ENCODE measurements around the gene SNUPN. TPM values are rescaled to one million over a fixed set of nuclear protein-coding genes. Genes with fewer than 3 reads are reported as not detected.
A peak's percentile ranks its signal among the peaks of the same experiment; 100 is the strongest.

SNUPN gene
- total and polyA plus RNA-seq, 2 of the 4 experiments (the other 2 are of a cell fraction): 23.8 to 24.1 TPM

DNA sequence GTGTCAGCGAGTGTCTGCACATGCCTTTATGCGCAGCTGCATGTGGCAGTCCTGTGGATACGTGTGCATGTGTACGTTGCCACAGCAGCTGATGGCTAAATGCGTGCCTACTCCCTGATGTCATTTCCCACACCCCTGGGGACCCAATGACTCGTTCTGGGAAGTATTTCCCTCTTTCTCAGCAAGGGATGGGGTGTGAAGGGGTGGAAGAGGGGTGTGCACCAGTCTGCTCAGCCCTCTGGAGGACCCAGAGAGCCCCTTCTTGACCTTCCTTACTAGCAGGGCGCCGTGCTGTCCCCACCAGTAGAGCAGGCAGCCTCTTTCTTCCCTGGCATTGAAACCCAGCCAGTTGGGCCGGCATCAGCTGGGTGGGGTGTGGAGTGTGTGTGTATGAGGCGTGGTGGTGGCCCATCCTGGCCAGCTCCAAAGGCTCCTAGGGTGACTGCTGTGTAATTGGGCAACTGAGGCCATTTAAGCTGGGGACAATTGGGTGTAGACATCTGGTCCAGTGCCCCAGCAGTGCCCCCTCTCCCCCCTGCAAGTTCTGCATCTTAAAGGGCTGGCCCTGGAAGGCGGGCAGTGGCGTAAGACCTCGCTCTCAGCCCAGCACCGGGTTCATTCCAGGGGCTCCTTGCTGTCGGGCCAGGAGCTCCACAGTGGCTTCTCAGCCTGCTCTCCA, 41.4 kb upstream of the SNUPN start:
- Histone ChIP-seq H2AFZ (replicated peaks; ENCODE audit: low read length, poor library complexity) (peak overlapping the region; percentile 80), H3K4me3 (ENCODE audit: insufficient read depth, low read depth, low read length) (no peak overlapping the region), H3K27ac (ENCODE audit: insufficient read depth, low read length) (peak overlapping the region; percentile 87), H4K8ac (ENCODE audit: low read depth in 2 of 2, low read length in 2 of 2) (peak overlapping the region; percentile 55 to 91), H2AK9ac (replicated peaks; ENCODE audit: low read depth, low read length, poor library complexity) (peak overlapping the region; percentile 98), H2AK5ac (ENCODE audit: low read depth, low read length) (peak overlapping the region; percentile 100), H3K27me3 (ENCODE audit: control insufficient read depth, insufficient read depth, low read length) (no peaks in the 10 kb centered on the region), H3K23ac (ENCODE audit: low read depth, low read length) (peak overlapping the region; percentile 97), H4K5ac (ENCODE audit: low read depth, low read length) (peak overlapping the region; percentile 57), H3K4me1 (ENCODE audit: control insufficient read depth, insufficient read depth, low read length) (peaks cover 34% of the 10 kb centered on the region), H3K79me1 (ENCODE audit: low read depth in 1 of 2, low read length in 2 of 2) (peaks cover 21 to 88% of the 10 kb centered on the region in 2 experiments; a peak in 3 of 4 replicates), H3K36me3 (ENCODE audit: control insufficient read depth, insufficient read depth, low read length) (peaks cover 3% of the 10 kb centered on the region; the same call in 1 of the 2 replicates), H3K4me2 (ENCODE audit: low read depth, low read length) (no peak overlapping the region; the same call in 1 of the 2 replicates), H2BK120ac (ENCODE audit: low read depth, low read length) (peak overlapping the region; percentile 96), H3K4ac (ENCODE audit: low read depth, low read length) (peak overlapping the region; percentile 97), H2BK5ac (ENCODE audit: low read depth, low read length, poor library complexity, severe bottlenecking) (peak overlapping the region; percentile 97), H4K91ac (ENCODE audit: insufficient read depth, low read depth, low read length) (peak overlapping the region; percentile 97), H3K9me1 (ENCODE audit: insufficient read depth, low read length) (peaks cover 43% of the 10 kb centered on the region), H3K9me3 (ENCODE audit: control insufficient read depth, insufficient read depth, low read length) (no peaks in the 10 kb centered on the region), H2BK20ac (ENCODE audit: low read depth, low read length) (peak overlapping the region; percentile 94), H3K9ac (ENCODE audit: low read depth, low read length) (peak overlapping the region; percentile 6; the same call in 1 of the 2 replicates), H3K14ac (replicated peaks; ENCODE audit: low read depth, low read length) (peak overlapping the region; percentile 97), H3K18ac (ENCODE audit: low read depth, low read length) (peak overlapping the region; percentile 43), H2BK15ac (ENCODE audit: low read depth, low read length) (peak overlapping the region; percentile 100; the same call in 2 of the 3 replicates), H4K20me1 (ENCODE audit: insufficient read depth, low read length) (no peaks in the 10 kb centered on the region), H3K56ac (ENCODE audit: extremely low read depth, insufficient read depth, low read length) (peak overlapping the region; percentile 93)
- BruUV-seq (replicated peaks): no TSS peak
- ATAC-seq (ENCODE audit: low read depth) (peak; percentile 87), DNase-seq (peak; percentile 100)
- ChIA-PET POLR2A (ENCODE audit: unreplicated experiment) (no interaction called here), CTCF (no interaction called here)
- dilution Hi-C loops (cut with HindIII; ENCODE audit: low sequenced_read_pairs, unreplicated experiment): no loop called here
- 60% methylated on average over 9 of the region's 15 CpGs; no CpG with 5 or more reads in 1 of the 2 experiments for WGBS, 2 experiments (ENCODE audit: extremely low coverage in 2 of 2, insufficient read length in 1 of 2)
- in situ Hi-C loops (cut with MboI; ENCODE audit: low sequenced_read_pairs): loop anchor here (10.0 kb wide), 1 partner anchor 58 kb away; a partner anchor contains a TSS
- intact Hi-C loops (cut with micrococcal nuclease): no loop called here
- TF ChIP-seq MAFK (IDR thresholded peaks at IDR 0.05; ENCODE audit: low read depth, low read length) (no peak; the same call in 1 of the 2 replicates), RFX5 (IDR thresholded peaks at IDR 0.05; ENCODE audit: low read depth, low read length) (no peak), SMC3 (IDR thresholded peaks at IDR 0.05; ENCODE audit: low read depth, low read length) (no peak), MAZ (IDR thresholded peaks at IDR 0.05; ENCODE audit: borderline replicate concordance, low read depth, low read length) (peak; percentile 87; the same call in 1 of the 2 replicates), FOS (IDR thresholded peaks at IDR 0.05; ENCODE audit: low read depth, low read length) (peak; percentile 95), RAD21 (IDR thresholded peaks at IDR 0.05; ENCODE audit: low read length) (no peak), NFE2L2 (IDR thresholded peaks at IDR 0.05; ENCODE audit: low read depth, low read length) (peak; percentile 68; the same call in 1 of the 2 replicates), BHLHE40 (IDR thresholded peaks at IDR 0.05; ENCODE audit: low read depth, low read length) (peak; percentile 95), RCOR1 (IDR thresholded peaks at IDR 0.05; ENCODE audit: insufficient replicate concordance, low read length) (peak; percentile 57), CEBPB (IDR thresholded peaks at IDR 0.05; ENCODE audit: low read depth, low read length) (peak; percentile 81), CHD1 (IDR thresholded peaks at IDR 0.05; ENCODE audit: low read depth, low read length) (no peak), MXI1 (IDR thresholded peaks at IDR 0.05; ENCODE audit: borderline replicate concordance, low read depth, low read length) (peak; percentile 95)
- TF ChIP-seq, protein P1, sequence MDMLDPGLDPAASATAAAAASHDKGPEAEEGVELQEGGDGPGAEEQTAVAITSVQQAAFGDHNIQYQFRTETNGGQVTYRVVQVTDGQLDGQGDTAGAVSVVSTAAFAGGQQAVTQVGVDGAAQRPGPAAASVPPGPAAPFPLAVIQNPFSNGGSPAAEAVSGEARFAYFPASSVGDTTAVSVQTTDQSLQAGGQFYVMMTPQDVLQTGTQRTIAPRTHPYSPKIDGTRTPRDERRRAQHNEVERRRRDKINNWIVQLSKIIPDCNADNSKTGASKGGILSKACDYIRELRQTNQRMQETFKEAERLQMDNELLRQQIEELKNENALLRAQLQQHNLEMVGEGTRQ (IDR thresholded peaks at IDR 0.05; ENCODE audit: low read depth, low read length): peak; percentile 70; the same call in 1 of the 2 replicates
- TF ChIP-seq, protein P2, sequence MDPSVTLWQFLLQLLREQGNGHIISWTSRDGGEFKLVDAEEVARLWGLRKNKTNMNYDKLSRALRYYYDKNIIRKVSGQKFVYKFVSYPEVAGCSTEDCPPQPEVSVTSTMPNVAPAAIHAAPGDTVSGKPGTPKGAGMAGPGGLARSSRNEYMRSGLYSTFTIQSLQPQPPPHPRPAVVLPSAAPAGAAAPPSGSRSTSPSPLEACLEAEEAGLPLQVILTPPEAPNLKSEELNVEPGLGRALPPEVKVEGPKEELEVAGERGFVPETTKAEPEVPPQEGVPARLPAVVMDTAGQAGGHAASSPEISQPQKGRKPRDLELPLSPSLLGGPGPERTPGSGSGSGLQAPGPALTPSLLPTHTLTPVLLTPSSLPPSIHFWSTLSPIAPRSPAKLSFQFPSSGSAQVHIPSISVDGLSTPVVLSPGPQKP (IDR thresholded peaks at IDR 0.05; ENCODE audit: borderline replicate concordance, low read depth, low read length): no peak
